Measurements from ENCODE around the gene CDH15.
A peak's percentile ranks its signal among the peaks of the same experiment; 100 is the strongest.

CDH15 gene

GRCh38 chr16:89200850-89201411 is 29.4 kb downstream of the CDH15 start:
- no peak for DNase-seq

- no peak for DNase-seq
Observed at GRCh38 chr16:89201439-89202377, 30.2 kb downstream of the CDH15 start.

- DNase-seq, result no peak
Observed at GRCh38 chr16:89202422-89203215, 31.1 kb downstream of the CDH15 start.

- DNase-seq, result no peak
Observed at GRCh38 chr16:89207993-89208392, 36.4 kb downstream of the CDH15 start.

GRCh38 chr16:89209522-89210044 is 38.0 kb downstream of the CDH15 start:
- no peak for DNase-seq

- DNase-seq, result no peak
Observed at GRCh38 chr16:89210165-89210903, 38.8 kb downstream of the CDH15 start.

- DNase-seq, result no peak
Observed at GRCh38 chr16:89210904-89211515, 39.5 kb downstream of the CDH15 start.

GRCh38 chr16:89216315-89217137 is 45.0 kb downstream of the CDH15 start:
- DNase-seq, result peak; percentile 83 to 89

- DNase-seq, result no peak
Observed at GRCh38 chr16:89217138-89217387, 45.5 kb downstream of the CDH15 start.

- DNase-seq, result peak; percentile 82 to 85
Observed at GRCh38 chr16:89217388-89218191, 46.0 kb downstream of the CDH15 start, which contains the start of gene ZNF778. ZNF778 (plus strand) TSS chr16:89217703; CDS start chr16:89221128, 3,425 bp downstream.

GRCh38 chr16:89219365-89219764 is 47.8 kb downstream of the CDH15 start:
- no peak for DNase-seq

GRCh38 chr16:89221604-89222003 is 50.1 kb downstream of the CDH15 start:
- no peak for DNase-seq

- DNase-seq, result no peak
Observed at GRCh38 chr16:89222931-89223330, 51.4 kb downstream of the CDH15 start.

- DNase-seq, result no peak
Observed at GRCh38 chr16:89224665-89225064, 53.1 kb downstream of the CDH15 start.

- no peak for DNase-seq
Observed at GRCh38 chr16:89230255-89230654, 58.7 kb downstream of the CDH15 start.

GRCh38 chr16:89232107-89232506 is 60.6 kb downstream of the CDH15 start:
- no peak for DNase-seq

- DNase-seq, result peak; percentile 84 to 85
Observed at GRCh38 chr16:89233678-89234490, 62.3 kb downstream of the CDH15 start.

- DNase-seq, result no peak
Observed at GRCh38 chr16:89237733-89238132, 66.2 kb downstream of the CDH15 start.

- peak; percentile 81 to 89 for DNase-seq
Observed at GRCh38 chr16:89241187-89242007, 69.8 kb downstream of the CDH15 start.

All from Kasumi-1 (cell line).